ENCODE results near the gene ZNF385B. TPM values are rescaled to one million over a fixed set of nuclear protein-coding genes. Genes with fewer than 3 reads are reported as not detected.

The ZNF385B gene
- total and polyA plus RNA-seq, 2 donors (not counting 1 experiment from before 2014, with no cell fraction given) = not detected

- ChIA-PET CTCF (interaction anchor here (0.9 kb wide), 1 partner anchor 9 kb away, joined by 4 read pairs; no protein-coding TSS in a partner anchor), POLR2A (no interaction called here)
- no peaks in the 10 kb centered on the region for H4K20me1 ChIP-seq (ENCODE audit: control insufficient read depth, insufficient read depth, low read length, poor library complexity, severe bottlenecking)
- no peak for ATAC-seq (ENCODE audit: low read depth)
- no peaks in the 10 kb centered on the region for H3K36me3 ChIP-seq (replicated peaks in 1 of 2; ENCODE audit: control extremely low read depth in 1 of 2, control insufficient read depth in 1 of 2, extremely low read depth in 1 of 2, insufficient read depth in 2 of 2, low read length in 1 of 2)
- TF ChIP-seq EZH2 (IDR thresholded peaks at IDR 0.05; ENCODE audit: borderline replicate concordance, insufficient read depth, low read depth, low read length, poor library complexity, severe bottlenecking) = no peak
- TF ChIP-seq, protein P1, sequence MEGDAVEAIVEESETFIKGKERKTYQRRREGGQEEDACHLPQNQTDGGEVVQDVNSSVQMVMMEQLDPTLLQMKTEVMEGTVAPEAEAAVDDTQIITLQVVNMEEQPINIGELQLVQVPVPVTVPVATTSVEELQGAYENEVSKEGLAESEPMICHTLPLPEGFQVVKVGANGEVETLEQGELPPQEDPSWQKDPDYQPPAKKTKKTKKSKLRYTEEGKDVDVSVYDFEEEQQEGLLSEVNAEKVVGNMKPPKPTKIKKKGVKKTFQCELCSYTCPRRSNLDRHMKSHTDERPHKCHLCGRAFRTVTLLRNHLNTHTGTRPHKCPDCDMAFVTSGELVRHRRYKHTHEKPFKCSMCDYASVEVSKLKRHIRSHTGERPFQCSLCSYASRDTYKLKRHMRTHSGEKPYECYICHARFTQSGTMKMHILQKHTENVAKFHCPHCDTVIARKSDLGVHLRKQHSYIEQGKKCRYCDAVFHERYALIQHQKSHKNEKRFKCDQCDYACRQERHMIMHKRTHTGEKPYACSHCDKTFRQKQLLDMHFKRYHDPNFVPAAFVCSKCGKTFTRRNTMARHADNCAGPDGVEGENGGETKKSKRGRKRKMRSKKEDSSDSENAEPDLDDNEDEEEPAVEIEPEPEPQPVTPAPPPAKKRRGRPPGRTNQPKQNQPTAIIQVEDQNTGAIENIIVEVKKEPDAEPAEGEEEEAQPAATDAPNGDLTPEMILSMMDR (IDR thresholded peaks at IDR 0.05) = no peak
- H3K79me2 ChIP-seq (ENCODE audit: control insufficient read depth, insufficient read depth, low read length) = no peaks in the 10 kb centered on the region
- WGBS (ENCODE audit: insufficient coverage) = no CpG with 5 or more reads among the region's 2 CpGs
- H3K4me1 Mint-ChIP-seq = no peaks in the 10 kb centered on the region
- no peak overlapping the region for H3K27ac Mint-ChIP-seq
- no peak overlapping the region for H3K9ac ChIP-seq (ENCODE audit: low read length)
- no peak overlapping the region for H3K4me3 ChIP-seq (ENCODE audit: control extremely low read depth in 1 of 5, extremely low read depth in 1 of 5, insufficient read depth in 1 of 5, low read depth in 2 of 5, low read length in 4 of 5)
- no peak overlapping the region for H3K27ac ChIP-seq (ENCODE audit: low read length in 2 of 2)
- H3K4me2 ChIP-seq (replicated peaks; ENCODE audit: low read depth, low read length, poor library complexity, severe bottlenecking) = no peak overlapping the region
- intact Hi-C loops (cut with micrococcal nuclease) = no loop called here
- H3K9me3 ChIP-seq (ENCODE audit: control extremely low read depth in 1 of 3, control insufficient read depth in 2 of 3, insufficient read depth in 1 of 3, low read length in 2 of 3) = peaks cover 0 to 4% (median 3%) of the 10 kb centered on the region in 3 donors
- H3K4me1 ChIP-seq (ENCODE audit: control insufficient read depth in 2 of 2, insufficient read depth in 2 of 2, low read length in 2 of 2) = no peaks in the 10 kb centered on the region
- no peaks in the 10 kb centered on the region for H3K9me3 Mint-ChIP-seq (ENCODE audit: insufficient read depth)
- H3K27me3 ChIP-seq (replicated peaks in 1 of 4; ENCODE audit: control extremely low read depth in 1 of 4, control insufficient read depth in 3 of 4, insufficient read depth in 4 of 4, low read length in 3 of 4) = no peaks in the 10 kb centered on the region
- H2AFZ ChIP-seq (ENCODE audit: insufficient read depth, low read depth, low read length, poor library complexity, severe bottlenecking) = no peak overlapping the region
- no peak for DNase-seq
- H3K4me3 Mint-ChIP-seq = no peak overlapping the region
- peaks cover 20% of the 10 kb centered on the region for H3K27me3 Mint-ChIP-seq
Measured at GRCh38 chr2:179417436-179417949, 443.9 kb downstream of the ZNF385B start.

GRCh38 chr2:179412112-179412511 is 449.3 kb downstream of the ZNF385B start:
- Histone ChIP-seq H2AFZ (ENCODE audit: insufficient read depth, low read depth, low read length, poor library complexity, severe bottlenecking) (no peak overlapping the region), H3K27ac (ENCODE audit: low read length in 2 of 2) (no peak overlapping the region), H3K9ac (ENCODE audit: low read length) (no peak overlapping the region), H3K36me3 (replicated peaks in 1 of 2; ENCODE audit: control extremely low read depth in 1 of 2, control insufficient read depth in 1 of 2, extremely low read depth in 1 of 2, insufficient read depth in 2 of 2, low read length in 1 of 2) (no peaks in the 10 kb centered on the region), H3K27me3 (replicated peaks in 1 of 4; ENCODE audit: control extremely low read depth in 1 of 4, control insufficient read depth in 3 of 4, insufficient read depth in 4 of 4, low read length in 3 of 4) (peaks cover 0 to 9% (median under 1%) of the 10 kb centered on the region in 4 experiments), H3K4me3 (ENCODE audit: control extremely low read depth in 1 of 5, extremely low read depth in 1 of 5, insufficient read depth in 1 of 5, low read depth in 2 of 5, low read length in 4 of 5) (no peak overlapping the region), H4K20me1 (ENCODE audit: control insufficient read depth, insufficient read depth, low read length, poor library complexity, severe bottlenecking) (no peaks in the 10 kb centered on the region), H3K4me1 (ENCODE audit: control insufficient read depth in 2 of 2, insufficient read depth in 2 of 2, low read length in 2 of 2) (peaks cover 7 to 8% of the 10 kb centered on the region in 2 donors), H3K9me3 (ENCODE audit: control extremely low read depth in 1 of 3, control insufficient read depth in 2 of 3, insufficient read depth in 1 of 3, low read length in 2 of 3) (peaks cover 0 to 4% (median 3%) of the 10 kb centered on the region in 3 donors), H3K4me2 (replicated peaks; ENCODE audit: low read depth, low read length, poor library complexity, severe bottlenecking) (no peak overlapping the region), H3K79me2 (ENCODE audit: control insufficient read depth, insufficient read depth, low read length) (no peaks in the 10 kb centered on the region)
- DNase-seq (no peak), ATAC-seq (ENCODE audit: low read depth) (no peak)
- Mint-ChIP-seq H3K27me3 (peaks cover 33% of the 10 kb centered on the region), H3K4me1 (peaks cover 10% of the 10 kb centered on the region), H3K9me3 (ENCODE audit: insufficient read depth) (no peaks in the 10 kb centered on the region), H3K4me3 (no peak overlapping the region), H3K27ac (no peak overlapping the region)
- intact Hi-C loops (cut with micrococcal nuclease) = no loop called here
- ChIA-PET POLR2A (no interaction called here), CTCF (interaction anchor here (0.7 to 3.0 kb wide), 2 partner anchors 11 to 20 kb away, joined by 3 to 28 read pairs; no protein-coding TSS in a partner anchor)
- TF ChIP-seq, protein P1 (IDR thresholded peaks at IDR 0.05) = no peak
- TF ChIP-seq EZH2 (IDR thresholded peaks at IDR 0.05; ENCODE audit: borderline replicate concordance, insufficient read depth, low read depth, low read length, poor library complexity, severe bottlenecking) = no peak
- no CpG with 5 or more reads among the region's 3 CpGs for WGBS (ENCODE audit: insufficient coverage)

Measured in B cell (primary cell).